GM12801 (cell line): ENCODE measurements around the gene TRIM67.

ENCODE experiments used
- CTCF ChIP-seq: IDR thresholded peaks from one replicate; pipeline ENCODE4 v1.5.1; 2011; ENCODE audit warnings: control low read depth; ENCODE audit not compliant: insufficient read length; ENCODE audit errors: extremely low read depth

Gene TRIM67

GRCh38 chr1:231238298-231238697 is 76.4 kb downstream of the TRIM67 start:
- TF ChIP-seq CTCF: no peak

- no peak for TF ChIP-seq CTCF
These were observed 78.6 kb downstream of the TRIM67 start for GRCh38 chr1:231240531-231240882.

- no peak for TF ChIP-seq CTCF
These were observed 79.3 kb downstream of the TRIM67 start, which contains the start of gene GNPAT for GRCh38 chr1:231240883-231241735. Gene GNPAT, plus strand, starts transcription at chr1:231241212. Its CDS starts 167 bp downstream, at chr1:231241379.

GRCh38 chr1:231241750-231242149 is 79.9 kb downstream of the TRIM67 start:
- no peak for TF ChIP-seq CTCF

GRCh38 chr1:231242516-231243198 is 80.8 kb downstream of the TRIM67 start:
- TF ChIP-seq CTCF: no peak

- no peak for TF ChIP-seq CTCF
These were observed 86.9 kb downstream of the TRIM67 start for GRCh38 chr1:231248778-231249177.

GRCh38 chr1:231252336-231252735 is 90.5 kb downstream of the TRIM67 start:
- TF ChIP-seq CTCF: no peak
